GM19468 (cell line): ENCODE measurements around the gene CENPO.

ENCODE experiments used
- ATAC-seq: cut with Tn5 transposase; IDR thresholded peaks from one replicate; pipeline ENCODE4 v1.9.1; 2021; ENCODE audit warnings: mild to moderate bottlenecking, moderate library complexity, moderate number of reproducible peaks; ENCODE audit not compliant: unreplicated experiment; ENCODE audit errors: extremely low read depth

Gene CENPO

DNA sequence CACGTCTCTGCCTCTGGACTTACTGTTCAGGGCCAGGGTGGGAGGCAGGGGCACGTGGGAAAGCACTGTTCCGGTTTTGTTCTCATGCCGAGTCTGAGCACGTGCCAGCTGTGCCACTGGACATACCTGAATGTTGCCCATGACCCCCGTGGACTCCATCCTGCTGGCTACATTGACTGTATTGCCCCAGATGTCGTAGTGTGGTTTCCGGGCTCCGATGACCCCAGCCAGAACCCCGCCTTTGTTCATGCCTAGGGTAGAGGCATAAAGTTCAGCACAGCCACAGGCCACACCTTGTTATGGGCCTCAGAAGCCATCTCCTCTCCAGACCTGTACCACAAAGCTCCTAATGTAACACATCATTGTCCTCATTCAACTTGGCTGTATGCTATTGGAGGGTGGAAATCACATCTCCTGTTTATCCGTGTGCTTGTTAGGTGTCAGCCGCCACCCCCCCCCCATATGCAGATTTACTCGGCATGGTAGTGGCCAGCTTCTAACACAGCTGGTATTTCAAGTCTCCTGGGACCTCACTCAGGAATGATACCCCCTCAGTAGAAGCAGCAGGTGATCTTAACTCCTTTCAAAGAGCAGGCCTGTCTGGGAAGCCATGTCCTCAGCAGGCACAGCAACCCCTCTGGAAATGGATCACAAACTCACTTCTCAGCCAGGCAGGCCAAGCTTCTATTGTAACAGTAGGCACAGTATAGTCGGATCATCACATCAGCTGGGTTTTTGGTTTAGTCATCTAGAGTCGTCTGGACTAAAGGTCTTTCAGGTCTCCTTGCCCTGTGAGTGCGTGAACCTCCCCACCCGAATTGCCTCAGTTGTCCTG is 27.6 kb downstream of the CENPO start:
- ATAC-seq, result no peak

DNA sequence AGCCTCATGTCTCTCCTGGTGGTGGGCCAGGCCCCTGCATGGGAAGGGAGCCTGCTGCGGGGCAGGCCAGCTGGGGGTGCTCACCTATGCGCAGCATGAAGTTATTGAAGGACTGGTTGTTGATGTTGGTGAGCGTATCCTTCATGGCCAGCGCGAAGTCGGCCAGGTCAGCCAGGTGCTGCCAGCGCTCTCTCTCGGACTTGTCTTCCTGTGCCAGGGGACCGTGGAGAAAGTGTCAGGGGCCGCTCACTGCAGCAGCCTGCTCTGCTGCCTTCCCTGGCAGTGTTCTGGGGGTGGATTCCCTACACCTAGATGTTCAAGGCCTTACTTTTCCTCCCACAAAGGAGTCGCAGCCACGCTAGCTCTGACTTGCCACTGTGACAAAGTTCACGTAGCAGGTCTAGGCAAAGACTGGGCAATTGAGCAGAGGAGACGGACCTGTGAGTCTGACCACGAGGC is 28.2 kb downstream of the CENPO start:
- no peak for ATAC-seq

- no peak for ATAC-seq
Measured at GRCh38 chr2:24822049-24822706, 29.0 kb downstream of the CENPO start.

GRCh38 chr2:24824071-24824588 is 30.9 kb downstream of the CENPO start:
- no peak for ATAC-seq

DNA sequence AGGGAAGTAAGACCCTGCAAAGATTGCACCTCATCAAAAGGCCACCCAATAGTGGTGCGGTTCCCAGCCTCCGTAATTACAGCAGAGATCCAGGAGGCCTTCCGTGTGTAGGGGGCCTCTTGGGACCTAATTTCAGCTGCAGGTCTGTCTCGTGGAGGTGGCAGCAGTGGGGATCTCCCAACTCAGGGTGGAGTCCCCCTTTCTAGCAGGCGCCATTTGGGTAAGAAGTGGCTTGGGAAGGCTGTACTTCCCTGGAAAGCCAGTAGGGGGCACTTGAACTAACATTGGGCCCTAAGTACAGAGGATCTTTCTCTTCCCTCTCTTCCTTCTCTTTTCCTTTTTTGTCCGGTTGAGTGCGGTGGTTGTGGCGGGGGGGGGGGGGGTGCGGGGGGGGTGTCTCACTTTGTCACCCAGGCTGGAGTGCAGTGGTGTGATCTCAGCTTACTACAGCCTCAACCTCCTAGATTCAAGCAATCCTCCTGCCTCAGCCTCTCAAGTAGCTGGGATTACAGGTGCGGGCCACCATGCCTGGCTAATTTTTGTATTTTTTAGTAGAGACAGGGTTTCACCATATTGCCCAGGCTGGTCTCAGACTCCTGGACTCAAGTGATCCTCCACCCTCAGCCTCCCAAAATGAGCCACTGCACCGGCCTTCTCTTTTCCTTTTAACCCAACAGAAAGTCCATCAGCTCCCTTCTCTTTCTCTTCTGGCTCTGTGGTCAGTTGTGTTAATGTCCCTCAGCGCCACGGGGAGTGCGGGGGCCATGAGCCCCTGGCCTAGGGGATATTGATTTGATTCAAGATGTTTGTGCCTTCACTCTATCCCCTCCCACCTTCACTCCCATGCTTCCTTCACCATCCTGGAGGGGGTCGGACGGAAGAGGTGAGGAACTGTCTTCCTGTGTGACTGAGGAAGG is 32.0 kb downstream of the CENPO start:
- ATAC-seq, result no peak

DNA sequence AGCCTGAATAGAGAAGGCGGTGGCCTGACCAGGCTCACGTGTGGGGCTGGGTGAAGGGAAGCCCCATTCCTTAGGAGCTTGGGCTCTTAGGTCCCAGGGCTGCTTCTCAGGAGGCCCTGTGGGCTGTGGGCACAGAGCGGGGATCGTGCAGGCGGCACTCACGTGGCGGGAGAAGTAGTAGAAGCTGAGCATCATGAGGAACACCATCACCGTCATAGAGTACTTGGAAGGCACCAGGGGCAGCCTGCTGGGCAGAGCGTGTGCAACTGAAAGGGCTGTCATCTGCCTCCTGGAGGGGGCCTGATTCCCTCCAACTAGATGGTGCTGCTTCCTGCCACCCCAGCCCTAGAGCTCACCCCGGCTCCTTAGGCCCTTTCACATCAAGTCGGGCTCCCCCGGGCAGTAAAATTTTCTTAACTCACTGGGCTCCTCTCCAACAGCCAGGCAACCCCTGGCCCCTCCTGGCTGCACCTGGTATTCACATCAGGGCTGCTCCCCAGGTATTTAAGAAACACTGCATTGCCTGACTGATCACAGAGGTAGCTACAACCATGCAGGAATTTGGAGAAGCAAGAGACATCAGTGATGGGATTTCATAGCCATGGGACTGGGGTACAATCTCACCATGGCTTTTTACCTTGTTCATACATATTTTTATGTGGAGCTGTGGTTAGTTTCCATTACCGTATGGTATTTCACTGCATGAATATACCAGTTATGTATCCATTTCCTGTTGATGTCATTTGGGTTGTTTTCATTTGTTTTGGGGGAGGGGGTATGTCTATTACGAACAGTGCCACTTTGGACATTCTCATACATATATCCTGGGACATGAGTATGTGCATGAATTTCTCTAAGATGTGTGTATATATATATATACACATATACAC is 32.9 kb downstream of the CENPO start:
- no peak for ATAC-seq

- ATAC-seq, result no peak
Measured at GRCh38 chr2:24826773-24827145, 33.5 kb downstream of the CENPO start.

GRCh38 chr2:24827321-24828237 is 34.4 kb downstream of the CENPO start:
- no peak for ATAC-seq

DNA sequence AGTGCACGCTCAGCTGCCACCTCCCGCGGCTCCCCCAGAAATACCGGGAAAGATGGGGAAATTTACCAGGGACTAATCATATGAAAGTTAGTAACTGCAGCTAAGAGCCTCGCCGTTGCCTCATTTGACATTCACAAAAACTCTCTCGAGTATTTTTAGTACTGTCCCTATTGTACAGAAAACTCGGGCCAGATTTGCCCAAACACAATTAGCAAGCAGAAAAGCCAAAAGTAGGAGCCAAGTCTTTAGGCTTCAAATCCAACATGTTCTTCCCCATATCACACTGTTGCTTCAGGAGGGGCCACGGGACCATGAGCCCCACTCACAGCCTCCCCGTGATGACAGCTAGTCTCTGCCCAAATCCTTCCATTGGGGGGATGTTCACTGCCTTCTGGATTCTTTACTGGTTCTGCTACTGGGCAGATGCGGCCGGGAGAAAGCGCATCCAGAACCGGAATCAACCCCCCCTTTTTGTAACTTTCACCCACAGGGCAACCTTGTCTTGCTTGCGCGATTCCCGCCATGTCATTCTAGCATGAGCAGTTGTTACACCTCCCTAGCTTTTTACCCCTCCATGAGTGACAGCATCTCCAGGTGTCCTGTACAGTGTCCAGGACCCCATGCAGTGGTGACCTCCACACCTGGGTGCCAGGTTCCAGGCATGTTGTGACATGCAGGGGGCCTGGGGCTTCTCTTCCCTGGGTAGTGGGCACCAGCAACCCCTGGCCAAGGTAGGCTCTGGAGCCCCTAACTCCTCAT is 35.2 kb downstream of the CENPO start:
- no peak for ATAC-seq

- no peak for ATAC-seq
Measured at GRCh38 chr2:24830351-24830750, 37.1 kb downstream of the CENPO start.

- ATAC-seq, result no peak
Measured at GRCh38 chr2:24830786-24831185, 37.6 kb downstream of the CENPO start.

GRCh38 chr2:24831221-24832072 is 38.2 kb downstream of the CENPO start:
- no peak for ATAC-seq

DNA sequence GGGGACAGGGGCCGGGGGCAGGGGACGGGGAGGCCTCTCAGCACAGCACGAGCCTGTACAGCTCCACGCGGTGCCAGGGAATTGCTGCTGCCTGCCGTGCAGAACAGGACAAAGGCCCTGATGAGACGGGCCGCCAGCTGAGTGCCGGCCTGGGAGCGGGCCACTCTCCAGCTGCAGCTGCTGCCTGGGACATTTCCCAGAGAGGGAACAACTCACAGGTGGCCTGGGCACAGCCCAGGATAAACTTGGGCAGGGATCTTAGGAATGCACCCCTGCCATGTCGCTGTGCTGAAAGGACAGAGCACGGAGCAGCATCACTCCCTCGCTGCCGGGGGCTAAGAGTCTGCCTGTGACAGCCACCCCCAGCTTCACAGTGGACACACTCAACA is 38.8 kb downstream of the CENPO start:
- ATAC-seq, result no peak

DNA sequence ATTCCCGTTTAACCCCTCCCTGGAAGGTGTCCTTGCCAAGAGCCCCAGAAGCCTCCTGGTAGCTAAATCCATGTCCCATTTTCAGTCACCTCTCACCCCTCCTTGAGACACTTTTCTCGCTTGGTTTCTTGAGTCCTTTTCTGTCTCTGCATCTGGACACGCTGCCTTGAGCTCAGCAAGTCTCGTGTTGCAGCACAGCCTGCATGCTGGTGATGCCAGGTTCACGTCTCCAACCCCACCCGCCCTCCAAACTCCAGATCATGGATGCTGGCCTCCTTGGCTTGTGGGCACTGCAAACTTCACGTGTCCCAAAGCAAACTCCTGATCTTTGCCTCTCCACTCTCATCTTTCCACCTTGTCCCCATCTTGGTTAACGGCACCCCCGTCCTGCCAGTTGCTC is 39.3 kb downstream of the CENPO start:
- ATAC-seq, result no peak

GRCh38 chr2:24832931-24833701 is 39.9 kb downstream of the CENPO start:
- no peak for ATAC-seq
